Lung microvascular endothelial cell (primary cell): ENCODE measurements around the gene DACT1. TPM values are rescaled to one million over a fixed set of nuclear protein-coding genes. Genes with fewer than 3 reads are reported as not detected.

Source experiments
- DNase-seq, 2 donors: peaks; one replicate each; pipeline versions ENCODE4 v3.0.0 to v3.0.0-alpha.2; 2010; ENCODE audit warnings: low read depth in 2 of 2
- total RNA-seq: library from RNA; depleted of rRNA; stranded (reverse); fragments of >200 nt; gene quantifications from 2 replicates; pipeline ENCODE4 v1.2.1, GENCODE V29; 2014

Gene DACT1
- total RNA-seq, 1 donor from 2014 or later, result 0.20 TPM

GRCh38 chr14:58635091-58635830 is 2.5 kb upstream of the DACT1 start:
- no peak for DNase-seq

- no peak for DNase-seq
Observed at GRCh38 chr14:58636129-58636528, 1.6 kb upstream of the DACT1 start.

GRCh38 chr14:58637040-58637390 is 747 bp upstream of the DACT1 start:
- peak; percentile 50 to 64 for DNase-seq

GRCh38 chr14:58638231-58639197 is 752 bp downstream of the DACT1 start:
- peak; percentile 2 to 3 for DNase-seq

GRCh38 chr14:58639198-58639565 is 1.4 kb downstream of the DACT1 start:
- DNase-seq, result no peak

GRCh38 chr14:58639842-58640484 is 2.2 kb downstream of the DACT1 start:
- peak; percentile 67 to 72 for DNase-seq

- no peak for DNase-seq
Observed at GRCh38 chr14:58640959-58641358, 3.2 kb downstream of the DACT1 start.

GRCh38 chr14:58641509-58641908 is 3.7 kb downstream of the DACT1 start:
- DNase-seq, result no peak

- no peak for DNase-seq
Observed at GRCh38 chr14:58643366-58643765, 5.6 kb downstream of the DACT1 start.

GRCh38 chr14:58645641-58646040 is 7.9 kb downstream of the DACT1 start:
- no peak for DNase-seq

GRCh38 chr14:58646479-58646878 is 8.7 kb downstream of the DACT1 start:
- DNase-seq, result no peak

- no peak for DNase-seq
Observed at GRCh38 chr14:58647777-58648176, 10.0 kb downstream of the DACT1 start.

GRCh38 chr14:58650857-58651256 is 13.1 kb downstream of the DACT1 start:
- DNase-seq, result no peak

GRCh38 chr14:58656671-58657411 is 19.1 kb downstream of the DACT1 start:
- no peak for DNase-seq

GRCh38 chr14:58659061-58659460 is 21.3 kb downstream of the DACT1 start:
- no peak for DNase-seq

GRCh38 chr14:58659846-58660245 is 22.1 kb downstream of the DACT1 start:
- DNase-seq, result no peak

GRCh38 chr14:58660407-58660806 is 22.6 kb downstream of the DACT1 start:
- DNase-seq, result no peak

- no peak for DNase-seq
Observed at GRCh38 chr14:58662018-58662417, 24.3 kb downstream of the DACT1 start.

- DNase-seq, result no peak
Observed at GRCh38 chr14:58662759-58663158, 25.0 kb downstream of the DACT1 start.

GRCh38 chr14:58663494-58664111 is 25.8 kb downstream of the DACT1 start:
- no peak for DNase-seq
